Nephron progenitor cell (in vitro differentiated cells): ENCODE measurements around the gene CTSZ.

Experiments used
- DNase-seq: peaks from one replicate; pipeline ENCODE4 v3.0.0; 2021
- H3K27ac Mint-ChIP-seq: 2 replicates; pipeline ENCODE4 v1.8.0; 2021; ENCODE audit warnings: mild to moderate bottlenecking, moderate library complexity, mixed read lengths
- H3K27me3 Mint-ChIP-seq: 2 replicates; pipeline ENCODE4 v1.8.0; 2021; ENCODE audit warnings: mild to moderate bottlenecking, low read depth, mixed read lengths; ENCODE audit not compliant: poor library complexity
- H3K36me3 Mint-ChIP-seq: 2 replicates; pipeline ENCODE4 v1.8.0; 2021; ENCODE audit warnings: low read depth, mixed read lengths
- H3K4me1 Mint-ChIP-seq: 2 replicates; pipeline ENCODE4 v1.8.0; 2021; ENCODE audit warnings: mixed read lengths
- H3K4me3 Mint-ChIP-seq: 2 replicates; pipeline ENCODE4 v1.8.0; 2021; ENCODE audit warnings: mild to moderate bottlenecking, moderate library complexity, mixed read lengths
- H3K9me3 Mint-ChIP-seq: 2 replicates; pipeline ENCODE4 v1.8.0; 2021; ENCODE audit warnings: mild to moderate bottlenecking, moderate library complexity, mixed read lengths
- CTCF ChIP-seq: fragments of 200-600 bp; sonication (generic); IDR thresholded peaks from 2 replicates; pipeline ENCODE4 v1.5.0; 2021; ENCODE audit warnings: antibody characterized with exemption

The CTSZ gene

DNA sequence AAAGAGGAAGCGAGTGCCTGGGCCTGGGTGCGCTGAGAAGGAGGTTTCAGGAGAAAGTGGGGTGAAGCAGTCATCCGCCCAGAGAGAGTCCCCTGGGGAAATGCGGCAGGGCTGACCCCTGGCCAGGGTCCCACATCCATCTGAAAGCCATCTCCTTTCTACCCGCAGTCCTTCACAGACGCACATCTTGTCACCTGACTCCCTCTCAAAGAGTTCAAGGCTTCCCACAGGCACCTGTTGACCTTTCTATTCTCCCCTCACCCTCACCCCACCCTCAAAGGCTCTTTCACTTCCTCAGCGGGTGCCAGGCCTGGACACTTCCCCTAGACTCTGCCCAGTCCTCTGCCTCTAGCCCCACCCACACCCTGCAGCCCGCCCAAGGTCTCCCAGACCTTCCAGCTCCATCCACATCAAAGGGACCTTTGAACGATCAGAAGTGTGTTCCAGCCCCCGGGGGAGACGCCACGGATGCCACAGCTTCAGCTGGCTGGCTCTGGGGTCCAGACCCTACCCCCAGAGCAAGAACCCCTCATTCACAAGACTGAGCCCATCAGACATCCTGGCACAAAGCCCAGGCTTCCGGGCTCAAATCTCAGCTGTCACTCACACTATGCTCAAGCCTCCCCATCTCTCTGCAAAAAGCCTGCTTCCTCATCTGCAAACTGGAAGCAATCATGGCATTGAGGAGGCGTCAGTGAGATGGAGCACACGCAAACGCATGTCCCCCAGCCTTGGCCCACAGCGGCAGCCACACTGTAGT lies 2.1 kb downstream of the CTSZ start:
- peaks cover 6% of the 10 kb centered on the region for H3K36me3 Mint-ChIP-seq
- DNase-seq = no peak
- peaks cover 8% of the 10 kb centered on the region for H3K27me3 Mint-ChIP-seq
- peaks cover 46% of the 10 kb centered on the region for H3K4me1 Mint-ChIP-seq
- TF ChIP-seq CTCF = no peak
- H3K4me3 Mint-ChIP-seq = no peak overlapping the region
- no peak overlapping the region for H3K27ac Mint-ChIP-seq
- H3K9me3 Mint-ChIP-seq = no peaks in the 10 kb centered on the region

DNA sequence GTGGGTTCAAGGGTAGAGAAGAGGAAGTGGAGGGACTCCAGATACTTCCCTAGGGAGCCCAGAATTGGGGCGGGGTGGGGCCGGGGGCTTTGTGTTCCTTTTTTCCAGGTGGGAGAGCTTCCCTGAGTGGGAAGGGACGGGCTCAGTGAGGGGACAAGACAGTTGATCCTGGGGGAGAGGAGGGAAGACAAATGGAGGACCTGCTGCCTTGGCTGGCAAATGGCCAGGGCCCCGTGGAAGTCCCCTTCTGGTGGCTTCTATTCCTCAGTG lies 2.6 kb downstream of the CTSZ start:
- Mint-ChIP-seq H3K27ac (peak overlapping the region; percentile 23), H3K36me3 (peaks cover 6% of the 10 kb centered on the region), H3K4me1 (peaks cover 46% of the 10 kb centered on the region), H3K4me3 (peak overlapping the region; percentile 35), H3K27me3 (peaks cover 7% of the 10 kb centered on the region), H3K9me3 (no peaks in the 10 kb centered on the region)
- TF ChIP-seq CTCF = no peak
- DNase-seq = no peak

GRCh38 chr20:59003836-59004492 lies 3.1 kb downstream of the CTSZ start:
- no peak for DNase-seq
- no peak for TF ChIP-seq CTCF
- peaks cover 6% of the 10 kb centered on the region for H3K36me3 Mint-ChIP-seq
- H3K27me3 Mint-ChIP-seq = peaks cover 4% of the 10 kb centered on the region
- peak overlapping the region; percentile 43 for H3K27ac Mint-ChIP-seq
- peak overlapping the region; percentile 35 for H3K4me3 Mint-ChIP-seq
- peaks cover 46% of the 10 kb centered on the region for H3K4me1 Mint-ChIP-seq
- H3K9me3 Mint-ChIP-seq = no peaks in the 10 kb centered on the region

DNA sequence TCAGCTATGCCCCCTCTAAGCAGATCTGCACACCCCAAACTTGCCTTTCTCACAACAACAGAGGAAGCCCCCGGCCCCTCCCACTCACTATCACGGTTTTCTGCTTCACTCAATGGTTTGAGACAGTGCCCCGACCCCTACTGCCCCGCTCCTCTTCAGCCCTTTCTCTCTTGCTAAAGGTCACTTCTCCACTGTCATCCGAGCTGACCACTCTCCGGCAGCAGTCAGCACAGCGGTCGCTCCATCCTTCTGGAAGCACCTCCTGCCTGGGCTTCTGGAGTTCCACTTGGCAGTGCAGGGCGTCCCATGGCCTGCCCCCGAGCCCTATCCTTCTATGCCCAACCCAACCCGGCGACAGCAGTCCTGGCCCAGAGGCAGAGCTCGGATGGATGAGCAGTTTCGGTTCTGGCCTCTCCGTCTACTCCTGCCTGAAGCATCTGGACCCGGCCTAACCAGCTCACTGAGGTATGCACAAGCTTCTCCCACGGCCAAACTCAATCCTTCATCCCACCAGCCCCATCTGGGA lies 4.1 kb downstream of the CTSZ start:
- Mint-ChIP-seq H3K27ac (no peak overlapping the region), H3K36me3 (peaks cover 12% of the 10 kb centered on the region), H3K27me3 (peaks cover 4% of the 10 kb centered on the region), H3K4me3 (peak overlapping the region; percentile 6), H3K4me1 (peaks cover 46% of the 10 kb centered on the region), H3K9me3 (no peaks in the 10 kb centered on the region)
- DNase-seq = no peak
- no peak for TF ChIP-seq CTCF

- TF ChIP-seq CTCF = no peak
- peak overlapping the region; percentile 6 for H3K4me3 Mint-ChIP-seq
- no peaks in the 10 kb centered on the region for H3K9me3 Mint-ChIP-seq
- peaks cover 4% of the 10 kb centered on the region for H3K27me3 Mint-ChIP-seq
- H3K27ac Mint-ChIP-seq = no peak overlapping the region
- H3K4me1 Mint-ChIP-seq = peaks cover 46% of the 10 kb centered on the region
- no peak for DNase-seq
- peaks cover 18% of the 10 kb centered on the region for H3K36me3 Mint-ChIP-seq
Measured at GRCh38 chr20:59002388-59002787, 4.7 kb downstream of the CTSZ start.
